HepG2 (cell line): Measurements from ENCODE around the gene PGA3. TPM values are rescaled to one million over a fixed set of nuclear protein-coding genes. Genes with fewer than 3 reads are reported as not detected.

ENCODE experiments used
- ATAC-seq: fragments of 200-7000 bp; cut with Tn5 transposase; 3 replicates; pipeline ENCODE4 v1.9.1; 2020; ENCODE audit warnings: mild to moderate bottlenecking, moderate library complexity
- BruUV-seq: library from RNA; stranded (reverse); fragments of 400-500 nt; replicated peaks from 2 replicates; lab custom pipeline; 2021; lab: Mats Ljungman, UMichigan
- CTCF ChIA-PET: fragments of 300-600 bp; formaldehyde crosslinking; extraction: SDS; loops from one replicate; lab custom pipeline; 2021; ENCODE audit warnings: low total read pairs, inconsistent platforms, low intra/inter-chr PET ratio; lab: Yijun Ruan, JAX
- POLR2A ChIA-PET: fragments of 350-600 bp; sonication (Branson Sonifier 250); formaldehyde crosslinking; loops from one replicate; lab custom pipeline; 2020; ENCODE audit warnings: antibody characterized with exemption, inconsistent platforms; lab: Yijun Ruan, JAX
- DNase-seq: peaks from one replicate; pipeline ENCODE4 v3.0.0-alpha.2; 2015; ENCODE audit warnings: low spot score
- FAIRE-seq: peaks from 3 replicates; lab custom pipeline; 2011; peaks lifted over from hg19 to GRCh38; lab: Jason Lieb, UNC
- H2AFZ ChIP-seq: one replicate; pipeline ENCODE4 v1.6.1; 2011; ENCODE audit warnings: low read length, inconsistent platforms
- H3K27ac ChIP-seq: fragments of 300-600 bp; 3 replicates; pipeline ENCODE4 v1.8.0; 2011; ENCODE audit warnings: mixed run types, mild to moderate bottlenecking, mixed read lengths, low read length, inconsistent platforms; ENCODE audit not compliant: insufficient read depth; ENCODE audit errors: extremely low read length
- H3K27me3 ChIP-seq, 2 experiments: fragments of 200-600 bp in 1 of 2; 2 replicates in 1 of 2; 3 replicates in 1 of 2; pipeline versions ENCODE4 v1.6.0 to v1.8.0; 2011; ENCODE audit warnings: low read length in 2 of 2, mild to moderate bottlenecking in 2 of 2, moderate library complexity in 2 of 2, inconsistent platforms in 1 of 2; ENCODE audit not compliant: insufficient read depth in 2 of 2, control insufficient read depth in 1 of 2
- H3K36me3 ChIP-seq, 2 experiments: fragments of 200-600 bp in 1 of 2; replicated peaks in 1 of 2; 2 replicates in 1 of 2; 3 replicates in 1 of 2; pipeline versions ENCODE4 v1.5.1 to v1.8.0; 2011; ENCODE audit warnings: low read length in 2 of 2, inconsistent platforms in 1 of 2; ENCODE audit not compliant: insufficient read depth in 2 of 2, control insufficient read depth in 1 of 2
- H3K4me1 ChIP-seq: 2 replicates; pipeline ENCODE4 v1.5.1; 2012; ENCODE audit warnings: low read length, inconsistent platforms; ENCODE audit not compliant: insufficient read depth
- H3K4me2 ChIP-seq: 2 replicates; pipeline ENCODE4 v1.6.0; 2011; ENCODE audit warnings: low read depth, low read length, inconsistent platforms
- H3K4me3 ChIP-seq, 3 experiments: fragments of 200-600 bp in 1 of 3; sonication (generic), shearing (Covaris generic) in 1 of 3; replicated peaks in 1 of 3; 2 replicates each; pipeline ENCODE4 v1.5.1; 2011 to 2016; ENCODE audit warnings: low read length in 3 of 3, inconsistent platforms in 2 of 3, low read depth in 2 of 3, mild to moderate bottlenecking in 2 of 3, control low read depth in 1 of 3, mixed read lengths in 1 of 3; ENCODE audit not compliant: insufficient read depth in 1 of 3
- H3K79me2 ChIP-seq: one replicate; pipeline ENCODE4 v1.6.1; 2011; ENCODE audit warnings: low read length, inconsistent platforms; ENCODE audit not compliant: insufficient read depth
- H3K9ac ChIP-seq: 2 replicates; pipeline ENCODE4 v1.6.0; 2011; ENCODE audit warnings: mild to moderate bottlenecking, low read depth, low read length, inconsistent platforms; ENCODE audit not compliant: insufficient read depth
- H3K9me3 ChIP-seq: 2 replicates; pipeline ENCODE4 v1.5.1; 2012; ENCODE audit warnings: mild to moderate bottlenecking, low read length
- H4K20me1 ChIP-seq: 2 replicates; pipeline ENCODE4 v1.6.0; 2011; ENCODE audit warnings: inconsistent platforms, mild to moderate bottlenecking, low read length, moderate library complexity; ENCODE audit not compliant: insufficient read depth
- KDM5B ChIP-seq: sonication (generic); formaldehyde crosslinking; IDR thresholded peaks from 2 replicates; pipeline ENCODE4 v1.4.0; 2020; ENCODE audit warnings: missing genetic modification reagents, mild to moderate bottlenecking, borderline replicate concordance
- KLF12 ChIP-seq: sonication (generic); formaldehyde crosslinking; IDR thresholded peaks from 2 replicates; pipeline ENCODE4 v1.4.0; 2020; ENCODE audit warnings: missing genetic modification reagents, borderline replicate concordance
- MXI1 ChIP-seq: IDR thresholded peaks from 3 replicates; pipeline ENCODE4 v1.6.1; 2012; ENCODE audit warnings: low read depth, low read length, inconsistent platforms, borderline replicate concordance
- NFYC ChIP-seq: IDR thresholded peaks from 2 replicates; pipeline ENCODE4 v1.6.1; 2016; ENCODE audit warnings: missing genetic modification reagents, missing compliant biosample characterization
- SAP130 ChIP-seq: IDR thresholded peaks from 2 replicates; pipeline ENCODE4 v1.6.1; 2016; ENCODE audit warnings: low read depth
- ZFP37 ChIP-seq: sonication (generic); formaldehyde crosslinking; IDR thresholded peaks from 2 replicates; pipeline ENCODE4 v1.4.0; 2020; ENCODE audit warnings: missing genetic modification reagents, borderline replicate concordance
- ZNF230 ChIP-seq: sonication (generic); formaldehyde crosslinking; IDR thresholded peaks from 2 replicates; pipeline ENCODE4 v1.4.0; 2020; ENCODE audit warnings: mild to moderate bottlenecking, missing genetic modification reagents
- ZNF350 ChIP-seq: sonication (generic); formaldehyde crosslinking; IDR thresholded peaks from 2 replicates; pipeline ENCODE4 v1.4.0; 2020; ENCODE audit warnings: mild to moderate bottlenecking, low read depth, missing genetic modification reagents, borderline replicate concordance
- ZNF629 ChIP-seq: sonication (generic); formaldehyde crosslinking; conservative IDR thresholded peaks from 2 replicates; pipeline ENCODE4 v1.5.0; 2020; ENCODE audit warnings: missing genetic modification reagents
- ZNF883 ChIP-seq: sonication (generic); formaldehyde crosslinking; IDR thresholded peaks from 2 replicates; pipeline ENCODE4 v1.5.1; 2020; ENCODE audit warnings: mild to moderate bottlenecking, missing genetic modification reagents; ENCODE audit errors: not compliant biosample characterization
- WGBS: methylation state at CpG from one replicate; pipeline ENCODE4 v1.1.6; 2017; ENCODE audit warnings: low lambda C conversion rate; 5-methylcytosine and 5-hydroxymethylcytosine counted together
- in situ Hi-C: cut with HindIII; loops from 2 replicates; pipeline ENCODE4 v1.10.0; 2017; ENCODE audit warnings: low pct_unique_long_range_greater_than_20kb; ENCODE audit not compliant: extremely low pct_ligation_motif_present
- intact Hi-C: fragments of 100-400 bp; cut with micrococcal nuclease; formaldehyde crosslinking; loops from one replicate; pipeline ENCODE4 v1.10.0; 2022; ENCODE audit not compliant: unreplicated experiment
- polyA plus RNA-seq, 8 experiments: library from polyadenylated mRNA; depleted of rRNA in 3 of 8; stranded (reverse) in 7 of 8; unstranded in 1 of 8; fragments of >200 nt; fragmentation: Illumina TruSeq in 4 of 8; extraction: Trizol in 4 of 8; gene quantifications; 2 replicates each; pipeline versions ENCODE4 v1.2.1 to v1.2.3, GENCODE V29; 2011 to 2016; ENCODE audit warnings: low read depth in 4 of 8, missing spikeins in 1 of 8, mixed read lengths in 1 of 8; ENCODE audit not compliant: insufficient read depth in 1 of 8
- total RNA-seq, 5 experiments: library from RNA; depleted of rRNA; stranded (reverse); fragments of >200 nt; fragmentation: Illumina TruSeq; extraction: Trizol; gene quantifications; 2 replicates each; pipeline ENCODE4 v1.2.3, GENCODE V29; 2016; ENCODE audit warnings: low read depth in 1 of 5
- TF ChIP-seq, protein P1 (sequence below): sonication (generic); formaldehyde crosslinking; IDR thresholded peaks from 2 replicates; pipeline ENCODE4 v1.5.0; 2020; ENCODE audit warnings: missing genetic modification reagents
- TF ChIP-seq, protein P2 (sequence below): sonication (generic); formaldehyde crosslinking; IDR thresholded peaks from 2 replicates; pipeline ENCODE4 v1.5.1; 2020; ENCODE audit warnings: mild to moderate bottlenecking, missing genetic modification reagents, borderline replicate concordance
- TF ChIP-seq, protein P3 (sequence below): sonication (generic); formaldehyde crosslinking; IDR thresholded peaks from 2 replicates; pipeline ENCODE4 v1.8.0; 2022; ENCODE audit warnings: missing genetic modification reagents, mild to moderate bottlenecking, inconsistent platforms, borderline replicate concordance
- TF ChIP-seq, protein P4 (sequence below): sonication (generic); formaldehyde crosslinking; IDR thresholded peaks from 2 replicates; pipeline ENCODE4 v1.4.0; 2020; ENCODE audit warnings: missing genetic modification reagents

The PGA3 gene
- total and polyA plus RNA-seq, 2 of the 13 experiments (the other 11 are each of a cell fraction or from before 2014, with no cell fraction given), result not detected

DNA sequence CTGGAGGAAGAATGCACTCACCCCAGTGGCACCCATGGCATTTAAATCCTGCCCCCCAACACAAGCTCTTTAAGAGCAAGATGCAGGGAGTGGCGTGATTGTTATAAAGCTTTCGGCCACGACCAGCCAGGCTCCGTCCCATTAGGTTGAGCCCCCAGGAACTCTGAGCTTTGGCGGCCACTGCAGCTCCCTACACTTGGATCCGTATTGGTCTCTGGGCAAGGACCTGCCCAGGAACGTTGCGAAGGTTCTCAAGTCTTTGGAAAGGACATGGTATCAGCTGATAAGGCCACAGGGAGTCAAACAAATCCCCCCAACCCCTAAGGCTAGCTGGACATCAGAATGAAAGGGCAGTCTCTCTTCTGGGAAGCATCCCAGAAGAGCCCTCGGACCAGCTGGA lies 32.7 kb upstream of the PGA3 start:
- no peak for DNase-seq
- FAIRE-seq, result no peak
- BruUV-seq, result no TSS peak
- Histone ChIP-seq H3K27me3 (peaks cover 1 to 32% of the 10 kb centered on the region in 2 experiments; a peak in 2 of 5 replicates), H3K4me2 (no peak overlapping the region), H3K9me3 (no peaks in the 10 kb centered on the region), H3K4me1 (peaks cover 2% of the 10 kb centered on the region), H3K9ac (no peak overlapping the region), H3K79me2 (no peaks in the 10 kb centered on the region), H3K36me3 (no peaks in the 10 kb centered on the region), H4K20me1 (no peaks in the 10 kb centered on the region), H3K4me3 (no peak overlapping the region), H3K27ac (no peak overlapping the region), H2AFZ (no peak overlapping the region)
- no peak for ATAC-seq
- POLR2A ChIA-PET, result no interaction called here
- intact Hi-C loops, result no loop called here
- CTCF ChIA-PET, result no interaction called here
- 37% methylated on average over 4 of the region's 9 CpGs for WGBS
- in situ Hi-C loops, result no loop called here
- TF ChIP-seq ZFP37 (CRISPR knock-in tag) (no peak), MXI1 (no peak), ZNF350 (CRISPR knock-in tag) (no peak), ZNF230 (no peak), ZNF883 (CRISPR knock-in tag) (no peak), ZNF629 (CRISPR knock-in tag) (no peak), NFYC (CRISPR knock-in tag) (no peak), KLF12 (no peak), SAP130 (CRISPR knock-in tag) (no peak), KDM5B (CRISPR knock-in tag) (no peak)
- TF ChIP-seq, protein P1, sequence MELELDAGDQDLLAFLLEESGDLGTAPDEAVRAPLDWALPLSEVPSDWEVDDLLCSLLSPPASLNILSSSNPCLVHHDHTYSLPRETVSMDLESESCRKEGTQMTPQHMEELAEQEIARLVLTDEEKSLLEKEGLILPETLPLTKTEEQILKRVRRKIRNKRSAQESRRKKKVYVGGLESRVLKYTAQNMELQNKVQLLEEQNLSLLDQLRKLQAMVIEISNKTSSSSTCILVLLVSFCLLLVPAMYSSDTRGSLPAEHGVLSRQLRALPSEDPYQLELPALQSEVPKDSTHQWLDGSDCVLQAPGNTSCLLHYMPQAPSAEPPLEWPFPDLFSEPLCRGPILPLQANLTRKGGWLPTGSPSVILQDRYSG, result no peak
- TF ChIP-seq, protein P2, sequence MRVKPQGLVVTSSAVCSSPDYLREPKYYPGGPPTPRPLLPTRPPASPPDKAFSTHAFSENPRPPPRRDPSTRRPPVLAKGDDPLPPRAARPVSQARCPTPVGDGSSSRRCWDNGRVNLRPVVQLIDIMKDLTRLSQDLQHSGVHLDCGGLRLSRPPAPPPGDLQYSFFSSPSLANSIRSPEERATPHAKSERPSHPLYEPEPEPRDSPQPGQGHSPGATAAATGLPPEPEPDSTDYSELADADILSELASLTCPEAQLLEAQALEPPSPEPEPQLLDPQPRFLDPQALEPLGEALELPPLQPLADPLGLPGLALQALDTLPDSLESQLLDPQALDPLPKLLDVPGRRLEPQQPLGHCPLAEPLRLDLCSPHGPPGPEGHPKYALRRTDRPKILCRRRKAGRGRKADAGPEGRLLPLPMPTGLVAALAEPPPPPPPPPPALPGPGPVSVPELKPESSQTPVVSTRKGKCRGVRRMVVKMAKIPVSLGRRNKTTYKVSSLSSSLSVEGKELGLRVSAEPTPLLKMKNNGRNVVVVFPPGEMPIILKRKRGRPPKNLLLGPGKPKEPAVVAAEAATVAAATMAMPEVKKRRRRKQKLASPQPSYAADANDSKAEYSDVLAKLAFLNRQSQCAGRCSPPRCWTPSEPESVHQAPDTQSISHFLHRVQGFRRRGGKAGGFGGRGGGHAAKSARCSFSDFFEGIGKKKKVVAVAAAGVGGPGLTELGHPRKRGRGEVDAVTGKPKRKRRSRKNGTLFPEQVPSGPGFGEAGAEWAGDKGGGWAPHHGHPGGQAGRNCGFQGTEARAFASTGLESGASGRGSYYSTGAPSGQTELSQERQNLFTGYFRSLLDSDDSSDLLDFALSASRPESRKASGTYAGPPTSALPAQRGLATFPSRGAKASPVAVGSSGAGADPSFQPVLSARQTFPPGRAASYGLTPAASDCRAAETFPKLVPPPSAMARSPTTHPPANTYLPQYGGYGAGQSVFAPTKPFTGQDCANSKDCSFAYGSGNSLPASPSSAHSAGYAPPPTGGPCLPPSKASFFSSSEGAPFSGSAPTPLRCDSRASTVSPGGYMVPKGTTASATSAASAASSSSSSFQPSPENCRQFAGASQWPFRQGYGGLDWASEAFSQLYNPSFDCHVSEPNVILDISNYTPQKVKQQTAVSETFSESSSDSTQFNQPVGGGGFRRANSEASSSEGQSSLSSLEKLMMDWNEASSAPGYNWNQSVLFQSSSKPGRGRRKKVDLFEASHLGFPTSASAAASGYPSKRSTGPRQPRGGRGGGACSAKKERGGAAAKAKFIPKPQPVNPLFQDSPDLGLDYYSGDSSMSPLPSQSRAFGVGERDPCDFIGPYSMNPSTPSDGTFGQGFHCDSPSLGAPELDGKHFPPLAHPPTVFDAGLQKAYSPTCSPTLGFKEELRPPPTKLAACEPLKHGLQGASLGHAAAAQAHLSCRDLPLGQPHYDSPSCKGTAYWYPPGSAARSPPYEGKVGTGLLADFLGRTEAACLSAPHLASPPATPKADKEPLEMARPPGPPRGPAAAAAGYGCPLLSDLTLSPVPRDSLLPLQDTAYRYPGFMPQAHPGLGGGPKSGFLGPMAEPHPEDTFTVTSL (CRISPR knock-in tag), result no peak
- TF ChIP-seq, protein P3, sequence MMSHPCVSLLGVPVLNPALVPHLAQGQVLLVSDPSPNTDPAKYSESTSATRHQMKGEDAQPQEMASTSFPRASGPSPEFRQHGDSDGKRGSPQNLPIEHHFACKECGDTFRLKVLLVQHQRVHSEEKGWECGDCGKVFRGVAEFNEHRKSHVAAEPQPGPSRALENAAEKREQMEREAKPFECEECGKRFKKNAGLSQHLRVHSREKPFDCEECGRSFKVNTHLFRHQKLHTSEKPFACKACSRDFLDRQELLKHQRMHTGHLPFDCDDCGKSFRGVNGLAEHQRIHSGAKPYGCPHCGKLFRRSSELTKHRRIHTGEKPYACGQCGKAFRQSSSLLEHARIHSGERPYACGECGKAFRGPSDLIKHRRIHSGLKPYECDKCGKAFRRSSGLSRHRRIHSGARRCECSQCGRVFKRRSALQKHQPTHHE, result no peak
- TF ChIP-seq, protein P4, sequence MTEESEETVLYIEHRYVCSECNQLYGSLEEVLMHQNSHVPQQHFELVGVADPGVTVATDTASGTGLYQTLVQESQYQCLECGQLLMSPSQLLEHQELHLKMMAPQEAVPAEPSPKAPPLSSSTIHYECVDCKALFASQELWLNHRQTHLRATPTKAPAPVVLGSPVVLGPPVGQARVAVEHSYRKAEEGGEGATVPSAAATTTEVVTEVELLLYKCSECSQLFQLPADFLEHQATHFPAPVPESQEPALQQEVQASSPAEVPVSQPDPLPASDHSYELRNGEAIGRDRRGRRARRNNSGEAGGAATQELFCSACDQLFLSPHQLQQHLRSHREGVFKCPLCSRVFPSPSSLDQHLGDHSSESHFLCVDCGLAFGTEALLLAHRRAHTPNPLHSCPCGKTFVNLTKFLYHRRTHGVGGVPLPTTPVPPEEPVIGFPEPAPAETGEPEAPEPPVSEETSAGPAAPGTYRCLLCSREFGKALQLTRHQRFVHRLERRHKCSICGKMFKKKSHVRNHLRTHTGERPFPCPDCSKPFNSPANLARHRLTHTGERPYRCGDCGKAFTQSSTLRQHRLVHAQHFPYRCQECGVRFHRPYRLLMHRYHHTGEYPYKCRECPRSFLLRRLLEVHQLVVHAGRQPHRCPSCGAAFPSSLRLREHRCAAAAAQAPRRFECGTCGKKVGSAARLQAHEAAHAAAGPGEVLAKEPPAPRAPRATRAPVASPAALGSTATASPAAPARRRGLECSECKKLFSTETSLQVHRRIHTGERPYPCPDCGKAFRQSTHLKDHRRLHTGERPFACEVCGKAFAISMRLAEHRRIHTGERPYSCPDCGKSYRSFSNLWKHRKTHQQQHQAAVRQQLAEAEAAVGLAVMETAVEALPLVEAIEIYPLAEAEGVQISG (CRISPR knock-in tag), result no peak
